ENCODE data around the gene GPR37L1. TPM values are rescaled to one million over a fixed set of nuclear protein-coding genes. Genes with fewer than 3 reads are reported as not detected.

Gene GPR37L1
- total and polyA plus RNA-seq, 2 of the 4 experiments (the other 2 are of a cell fraction) = 0.02 TPM; not detected in 1

DNA sequence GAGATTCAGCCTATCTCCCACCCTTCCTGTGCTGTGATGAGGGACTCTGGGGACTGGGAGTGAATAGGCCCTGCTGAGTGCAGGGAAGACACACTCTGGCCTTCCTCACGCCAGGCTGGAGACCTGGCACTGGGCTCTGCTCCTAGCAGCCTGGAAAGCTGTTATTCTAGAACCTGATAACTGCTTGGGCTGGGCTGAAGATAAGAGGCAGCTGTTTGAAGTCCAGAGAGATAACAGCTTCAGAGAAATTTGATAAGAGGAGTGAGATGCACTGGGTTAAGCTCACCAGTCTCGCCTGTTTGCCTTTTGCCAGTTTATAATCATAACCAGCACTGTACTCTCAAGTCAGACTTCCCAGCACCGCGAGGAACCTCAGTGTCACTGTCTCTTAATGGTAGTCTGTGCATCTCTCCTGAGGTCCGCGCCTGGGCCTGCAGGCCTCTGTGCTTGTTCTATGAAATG lies 46.6 kb upstream of the GPR37L1 start:
- intact Hi-C loops (cut with micrococcal nuclease) = no loop called here
- peak overlapping the region; percentile 88 for H3K4ac ChIP-seq (ENCODE audit: low read depth, low read length)
- POLR2A ChIA-PET (ENCODE audit: unreplicated experiment) = interaction anchor here (0.6 kb wide), 1 partner anchor 37 kb away, joined by 3 read pairs; no protein-coding TSS in a partner anchor
- H2BK120ac ChIP-seq (ENCODE audit: low read depth, low read length) = peak overlapping the region; percentile 90
- no peaks in the 10 kb centered on the region for H4K20me1 ChIP-seq (ENCODE audit: insufficient read depth, low read length)
- DNase-seq (no peak), ATAC-seq (ENCODE audit: low read depth) (peak; percentile 38)
- H3K9ac ChIP-seq (ENCODE audit: low read depth, low read length) = no peak overlapping the region
- no peak overlapping the region for H3K27ac ChIP-seq (ENCODE audit: insufficient read depth, low read length)
- no peaks in the 10 kb centered on the region for H3K79me1 ChIP-seq (ENCODE audit: low read depth in 1 of 2, low read length in 2 of 2)
- no peak overlapping the region for H4K5ac ChIP-seq (ENCODE audit: low read depth, low read length)
- H3K14ac ChIP-seq (replicated peaks; ENCODE audit: low read depth, low read length) = peak overlapping the region; percentile 48; the same call in 1 of the 2 replicates
- no peaks in the 10 kb centered on the region for H3K36me3 ChIP-seq (ENCODE audit: control insufficient read depth, insufficient read depth, low read length)
- H3K4me3 ChIP-seq (ENCODE audit: insufficient read depth, low read depth, low read length) = no peak overlapping the region
- no TSS peak for BruUV-seq (replicated peaks)
- dilution Hi-C loops (cut with HindIII; ENCODE audit: low sequenced_read_pairs, unreplicated experiment) = no loop called here
- H4K8ac ChIP-seq (ENCODE audit: low read depth in 2 of 2, low read length in 2 of 2) = peak overlapping the region in 1 of 2 experiments; percentile 70; a peak in 1 of 4 replicates
- H3K9me1 ChIP-seq (ENCODE audit: insufficient read depth, low read length) = peaks cover 17% of the 10 kb centered on the region
- WGBS, 2 experiments (ENCODE audit: extremely low coverage in 2 of 2, insufficient read length in 1 of 2) = 50% methylated on average over 4 of the region's 6 CpGs; no CpG with 5 or more reads in 1 of the 2 experiments
- H2BK5ac ChIP-seq (ENCODE audit: low read depth, low read length, poor library complexity, severe bottlenecking) = no peak overlapping the region
- TF ChIP-seq RCOR1 (IDR thresholded peaks at IDR 0.05; ENCODE audit: insufficient replicate concordance, low read length) = no peak
- no peak for TF ChIP-seq CHD1 (IDR thresholded peaks at IDR 0.05; ENCODE audit: low read depth, low read length)
- H2BK15ac ChIP-seq (ENCODE audit: low read depth, low read length) = peak overlapping the region; percentile 48; the same call in 2 of the 3 replicates
- H2AFZ ChIP-seq (replicated peaks; ENCODE audit: low read length, poor library complexity) = peak overlapping the region; percentile 63
- peak overlapping the region; percentile 90 for H2BK20ac ChIP-seq (ENCODE audit: low read depth, low read length)
- H3K18ac ChIP-seq (ENCODE audit: low read depth, low read length) = no peak overlapping the region
- no peak overlapping the region for H3K4me2 ChIP-seq (ENCODE audit: low read depth, low read length)
- peak overlapping the region; percentile 74 for H2AK5ac ChIP-seq (ENCODE audit: low read depth, low read length)
- in situ Hi-C loops (cut with MboI; ENCODE audit: low sequenced_read_pairs) = no loop called here
- H3K27me3 ChIP-seq (ENCODE audit: control insufficient read depth, insufficient read depth, low read length) = no peaks in the 10 kb centered on the region
- peaks cover 8% of the 10 kb centered on the region for H3K4me1 ChIP-seq (ENCODE audit: control insufficient read depth, insufficient read depth, low read length)
- H3K56ac ChIP-seq (ENCODE audit: extremely low read depth, insufficient read depth, low read length) = no peak overlapping the region; the same call in 1 of the 2 replicates
- CTCF ChIA-PET = no interaction called here
- H2AK9ac ChIP-seq (replicated peaks; ENCODE audit: low read depth, low read length, poor library complexity) = peak overlapping the region; percentile 74
- H3K23ac ChIP-seq (ENCODE audit: low read depth, low read length) = peak overlapping the region; percentile 83; the same call in 1 of the 2 replicates
- no peaks in the 10 kb centered on the region for H3K9me3 ChIP-seq (ENCODE audit: control insufficient read depth, insufficient read depth, low read length)
- H4K91ac ChIP-seq (ENCODE audit: insufficient read depth, low read depth, low read length) = peak overlapping the region; percentile 74; the same call in 1 of the 2 replicates

Measured in IMR-90 (cell line).